Spleen (tissue), 11 donors: ENCODE measurements around the gene TRABD. TPM values are rescaled to one million over a fixed set of nuclear protein-coding genes. Genes with fewer than 3 reads are reported as not detected.
"Not testable (repeated sequence)": the region's sequence is repeated elsewhere in the genome, so short reads cannot be mapped to it uniquely, and the experiment has no call there.

Experiments used
- DNase-seq: peaks from one replicate; pipeline ENCODE4 v3.0.0-alpha.2; 2020
- H3K27ac ChIP-seq, 8 donors: fragments of 200-600 bp; sonication (generic) in 7 of 8; 1 replicate in 4 of 8; 2 replicates in 4 of 8; pipeline versions ENCODE4 v1.5.0 to v1.8.0; 2016 to 2021; ENCODE audit warnings: inconsistent platforms in 4 of 8, mild to moderate bottlenecking in 4 of 8, moderate library complexity in 1 of 8
- H3K27me3 ChIP-seq, 7 donors: fragments of 200-600 bp; sonication (generic) in 6 of 7; replicated peaks in 1 of 7; 1 replicate in 4 of 7; 2 replicates in 3 of 7; pipeline versions ENCODE4 v1.5.0 to v1.8.0; 2016 to 2021; ENCODE audit warnings: inconsistent platforms in 3 of 7, mild to moderate bottlenecking in 1 of 7
- H3K36me3 ChIP-seq, 6 donors: fragments of 200-600 bp; sonication (generic) in 5 of 6; 1 replicate in 4 of 6; 2 replicates in 2 of 6; pipeline versions ENCODE4 v1.5.0 to v1.8.0; 2016 to 2021; ENCODE audit warnings: inconsistent platforms in 2 of 6
- H3K4me1 ChIP-seq, 6 donors: fragments of 200-600 bp; sonication (generic) in 5 of 6; 1 replicate in 3 of 6; 2 replicates in 3 of 6; pipeline versions ENCODE4 v1.5.0 to v1.8.0; 2016 to 2021; ENCODE audit warnings: inconsistent platforms in 3 of 6
- H3K4me3 ChIP-seq, 8 donors: fragments of 200-600 bp; sonication (generic) in 7 of 8; 1 replicate in 4 of 8; 2 replicates in 4 of 8; pipeline versions ENCODE4 v1.5.0 to v1.8.0; 2016 to 2021; ENCODE audit warnings: inconsistent platforms in 4 of 8, mild to moderate bottlenecking in 4 of 8, moderate library complexity in 2 of 8
- H3K9me3 ChIP-seq, 8 donors: fragments of 200-600 bp; sonication (generic) in 7 of 8; 1 replicate in 4 of 8; 2 replicates in 4 of 8; pipeline versions ENCODE4 v1.5.0 to v1.8.0; 2016 to 2021; ENCODE audit warnings: inconsistent platforms in 4 of 8
- POLR2A ChIP-seq, 3 donors: fragments of 450-650 bp; IDR thresholded peaks; one replicate each; pipeline ENCODE4 v1.5.1; 2017; ENCODE audit warnings: antibody characterized with exemption in 3 of 3, mild to moderate bottlenecking in 1 of 3
- POLR2AphosphoS5 ChIP-seq, 3 donors: sonication (generic); formaldehyde crosslinking; IDR thresholded peaks; one replicate each; pipeline ENCODE4 v1.5.1; 2017; ENCODE audit warnings: antibody characterized with exemption in 3 of 3
- WGBS, 5 donors: extraction: QIAGEN DNeasy Blood & Tissue Kit in 3 of 5; methylation state at CpG; one replicate each; pipeline versions ENCODE4 v1.1.5 to v1.1.7; 2013 to 2018; 5-methylcytosine and 5-hydroxymethylcytosine counted together
- intact Hi-C: fragments of 100-400 bp; cut with DNase I; formaldehyde crosslinking; loops from one replicate; pipeline ENCODE4 v1.15.0; 2023; ENCODE audit warnings: low total_unique reads
- polyA plus RNA-seq, 3 donors: library from polyadenylated mRNA; stranded (reverse); fragments of 200-250 nt; gene quantifications; one replicate each; pipeline ENCODE4 v1.2.1, GENCODE V29; 2013
- total RNA-seq, 7 donors: library from RNA; depleted of rRNA in 3 of 7; stranded (reverse); fragments of >200 nt in 3 of 7; fragmentation: NEBNext Ultra II Directional in 4 of 7; extraction: Animal tissue kit (Norgen Biotek cat#: 25700) in 4 of 7; gene quantifications; one replicate each; pipeline versions ENCODE4 v1.1.0 to v1.2.1, GENCODE V29; 2016 to 2021
- TF ChIP-seq, protein P1 (sequence below), 11 experiments: fragments of 200-600 bp in 7 of 11; fragments of 450-650 bp in 4 of 11; sonication (generic) in 4 of 11; IDR thresholded peaks in 8 of 11; conservative IDR thresholded peaks in 3 of 11; 1 replicate in 7 of 11; 2 replicates in 4 of 11; pipeline versions ENCODE4 v1.4.0 to v1.8.0; 2016 to 2021; ENCODE audit warnings: antibody characterized with exemption in 11 of 11, inconsistent platforms in 4 of 11, mild to moderate bottlenecking in 1 of 11
- donor health status: healthy with polysubstance abuse.
- donor health status: DM: no; HTN: no; CAD: no; lungs with moderate emphysema.
- donor health status: DM: no; HTN: no; CAD: no.
- donor health status: Bipolar disorder and iron deficiency.
- donor health status: healthy.
- donor health status: DM: no; HTN: no; CAD: no.
- donor health status: DM: yes; HTN: yes; CAD: no.

Gene TRABD
- total and polyA plus RNA-seq, 10 donors: 43.3 to 85.8 (median 60.0) TPM

DNA sequence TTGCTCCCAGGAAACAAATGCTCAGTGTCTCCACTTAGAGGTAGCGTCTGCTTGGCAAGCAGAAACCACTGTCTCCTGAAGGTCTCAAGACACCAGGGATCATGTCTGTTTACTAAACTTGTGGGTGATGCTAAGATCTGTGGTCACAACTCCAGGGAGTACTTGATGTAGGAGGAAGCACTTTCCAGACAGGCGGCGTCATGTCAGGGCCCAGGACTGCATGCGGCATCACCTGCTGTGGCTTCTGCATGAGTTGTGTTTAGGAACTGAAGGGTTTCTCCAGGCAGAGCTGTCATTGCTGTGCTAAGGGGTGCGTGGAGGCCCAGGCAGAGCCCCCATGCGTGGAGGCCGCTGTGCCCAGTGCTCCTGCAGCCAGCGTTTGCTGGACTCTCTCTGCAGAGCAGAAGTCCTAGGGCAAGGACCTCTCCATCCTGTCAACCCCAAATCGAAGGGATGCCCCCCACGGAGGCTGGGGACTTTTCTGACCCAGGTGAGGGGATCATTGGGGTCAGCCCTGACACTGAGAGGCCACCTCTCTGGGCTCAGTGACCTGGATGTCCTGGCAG, 23.2 kb upstream of the TRABD start:
- H3K27me3 ChIP-seq: peaks cover 0 to 63% (median 5%) of the 10 kb centered on the region in 7 donors
- 80 to 86% (median 83%) methylated on average over 6 to 10 of the region's 10 CpGs for WGBS, 5 donors
- H3K27ac ChIP-seq: no peak overlapping the region
- DNase-seq: no peak
- intact Hi-C loops: no loop called here
- H3K9me3 ChIP-seq: no peaks in the 10 kb centered on the region
- no peaks in the 10 kb centered on the region for H3K36me3 ChIP-seq
- TF ChIP-seq, protein P1, sequence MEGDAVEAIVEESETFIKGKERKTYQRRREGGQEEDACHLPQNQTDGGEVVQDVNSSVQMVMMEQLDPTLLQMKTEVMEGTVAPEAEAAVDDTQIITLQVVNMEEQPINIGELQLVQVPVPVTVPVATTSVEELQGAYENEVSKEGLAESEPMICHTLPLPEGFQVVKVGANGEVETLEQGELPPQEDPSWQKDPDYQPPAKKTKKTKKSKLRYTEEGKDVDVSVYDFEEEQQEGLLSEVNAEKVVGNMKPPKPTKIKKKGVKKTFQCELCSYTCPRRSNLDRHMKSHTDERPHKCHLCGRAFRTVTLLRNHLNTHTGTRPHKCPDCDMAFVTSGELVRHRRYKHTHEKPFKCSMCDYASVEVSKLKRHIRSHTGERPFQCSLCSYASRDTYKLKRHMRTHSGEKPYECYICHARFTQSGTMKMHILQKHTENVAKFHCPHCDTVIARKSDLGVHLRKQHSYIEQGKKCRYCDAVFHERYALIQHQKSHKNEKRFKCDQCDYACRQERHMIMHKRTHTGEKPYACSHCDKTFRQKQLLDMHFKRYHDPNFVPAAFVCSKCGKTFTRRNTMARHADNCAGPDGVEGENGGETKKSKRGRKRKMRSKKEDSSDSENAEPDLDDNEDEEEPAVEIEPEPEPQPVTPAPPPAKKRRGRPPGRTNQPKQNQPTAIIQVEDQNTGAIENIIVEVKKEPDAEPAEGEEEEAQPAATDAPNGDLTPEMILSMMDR (IDR thresholded peaks at IDR 0.05 in 8 of 11, conservative IDR thresholded peaks at IDR 0.05 in 3 of 11): no peak
- TF ChIP-seq POLR2A (IDR thresholded peaks at IDR 0.05) (no peak), POLR2AphosphoS5 (IDR thresholded peaks at IDR 0.05) (no peak)
- H3K4me1 ChIP-seq: no peaks in the 10 kb centered on the region
- no peak overlapping the region for H3K4me3 ChIP-seq

DNA sequence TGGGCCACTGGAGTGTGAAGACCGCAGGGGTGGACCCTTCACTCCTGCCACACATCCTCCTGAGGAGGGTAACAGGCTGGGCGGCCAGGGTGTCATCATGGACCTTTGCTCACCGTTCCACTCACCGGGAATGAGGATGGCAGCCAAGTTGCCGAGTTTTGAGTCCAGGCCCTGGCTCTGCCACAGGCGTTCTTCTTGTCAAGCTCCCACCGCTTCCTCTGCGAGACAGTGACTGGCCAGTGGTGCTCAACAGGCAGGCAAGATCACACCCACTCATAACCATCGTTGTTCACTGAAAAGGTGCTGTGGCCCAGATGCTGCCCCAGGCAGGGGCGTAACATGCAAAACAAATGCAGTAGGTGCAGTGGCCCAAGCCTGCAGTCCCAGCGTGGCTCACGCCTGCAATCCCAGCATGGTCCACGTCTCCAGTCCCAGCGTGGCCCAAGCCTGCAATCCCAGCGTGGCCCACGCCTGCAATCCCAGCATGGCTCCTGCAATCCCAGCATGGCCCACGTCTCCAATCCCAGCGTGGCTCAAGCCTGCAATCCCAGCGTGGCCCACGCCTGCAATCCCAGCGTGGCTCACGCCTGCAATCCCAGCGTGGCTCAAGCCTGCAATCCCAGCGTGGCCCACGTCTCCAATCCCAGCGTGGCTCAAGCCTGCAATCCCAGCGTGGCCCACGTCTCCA, 20.1 kb upstream of the TRABD start:
- H3K4me1 ChIP-seq: peaks cover 0 to 11% (median 8%) of the 10 kb centered on the region in 6 donors
- TF ChIP-seq, protein P1 (IDR thresholded peaks at IDR 0.05 in 8 of 11, conservative IDR thresholded peaks at IDR 0.05 in 3 of 11): no peak
- no peak for TF ChIP-seq POLR2A (IDR thresholded peaks at IDR 0.05)
- no peak for TF ChIP-seq POLR2AphosphoS5 (IDR thresholded peaks at IDR 0.05)
- H3K4me3 ChIP-seq: no peak overlapping the region
- WGBS, 5 donors: 91 to 97% (median 95%) methylated on average over 23 to 28 of the region's 28 CpGs
- H3K27me3 ChIP-seq: peaks cover 0 to 70% (median 15%) of the 10 kb centered on the region in 7 donors
- H3K36me3 ChIP-seq: no peaks in the 10 kb centered on the region
- H3K9me3 ChIP-seq: no peaks in the 10 kb centered on the region
- DNase-seq: no peak
- H3K27ac ChIP-seq: no peak overlapping the region
- intact Hi-C loops: no loop called here

DNA sequence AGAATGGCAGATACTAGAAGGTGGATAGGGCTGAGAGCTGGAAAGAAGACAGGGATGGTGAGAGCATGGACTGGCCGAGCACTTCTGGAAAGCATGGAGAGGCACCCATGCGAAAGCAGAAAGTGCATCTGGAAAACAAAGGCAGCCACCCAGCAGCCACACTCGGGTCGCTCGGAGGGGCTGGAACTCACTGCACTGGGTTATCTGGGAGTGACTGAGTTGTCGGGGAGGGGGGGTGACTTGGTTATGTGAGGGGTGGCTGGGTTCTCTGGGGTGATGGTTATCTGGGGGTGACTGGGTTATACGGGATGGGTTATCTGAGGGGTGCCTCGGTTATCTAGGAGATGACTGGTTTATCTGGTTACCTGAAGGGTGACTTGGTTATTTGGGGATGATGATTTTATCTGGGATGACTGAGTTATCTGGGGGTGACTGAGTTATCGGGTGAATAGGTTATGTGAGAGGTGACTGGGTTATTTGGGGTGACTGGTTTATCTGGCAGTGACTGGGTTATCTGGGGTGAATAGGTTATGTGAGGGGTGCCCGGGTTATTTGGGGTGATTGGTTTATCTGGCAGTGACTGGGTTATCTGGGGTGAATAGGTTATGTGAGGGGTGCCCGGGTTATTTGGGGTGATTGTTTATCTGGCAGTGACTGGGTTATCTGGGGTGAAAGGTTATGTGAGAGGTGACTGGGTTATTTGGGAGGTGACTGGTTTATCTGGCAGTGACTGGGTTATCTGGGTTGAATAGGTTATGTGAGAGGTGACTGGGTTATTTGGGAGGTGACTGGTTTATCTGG, 17.8 kb upstream of the TRABD start:
- H3K9me3 ChIP-seq: no peaks in the 10 kb centered on the region
- intact Hi-C loops: no loop called here
- WGBS, 5 donors: 71 to 82% (median 76%) methylated on average over 11 of the region's 11 CpGs
- H3K36me3 ChIP-seq: no peaks in the 10 kb centered on the region
- no peak overlapping the region for H3K27ac ChIP-seq
- no peak for DNase-seq
- no peak for TF ChIP-seq POLR2AphosphoS5 (IDR thresholded peaks at IDR 0.05)
- TF ChIP-seq, protein P1 (IDR thresholded peaks at IDR 0.05 in 8 of 11, conservative IDR thresholded peaks at IDR 0.05 in 3 of 11): no peak
- TF ChIP-seq POLR2A (IDR thresholded peaks at IDR 0.05): no peak
- H3K4me3 ChIP-seq: no peak overlapping the region
- H3K27me3 ChIP-seq: peaks cover 0 to 75% (median 33%) of the 10 kb centered on the region in 7 donors
- peaks cover 0 to 34% (median 14%) of the 10 kb centered on the region in 6 donors for H3K4me1 ChIP-seq

DNA sequence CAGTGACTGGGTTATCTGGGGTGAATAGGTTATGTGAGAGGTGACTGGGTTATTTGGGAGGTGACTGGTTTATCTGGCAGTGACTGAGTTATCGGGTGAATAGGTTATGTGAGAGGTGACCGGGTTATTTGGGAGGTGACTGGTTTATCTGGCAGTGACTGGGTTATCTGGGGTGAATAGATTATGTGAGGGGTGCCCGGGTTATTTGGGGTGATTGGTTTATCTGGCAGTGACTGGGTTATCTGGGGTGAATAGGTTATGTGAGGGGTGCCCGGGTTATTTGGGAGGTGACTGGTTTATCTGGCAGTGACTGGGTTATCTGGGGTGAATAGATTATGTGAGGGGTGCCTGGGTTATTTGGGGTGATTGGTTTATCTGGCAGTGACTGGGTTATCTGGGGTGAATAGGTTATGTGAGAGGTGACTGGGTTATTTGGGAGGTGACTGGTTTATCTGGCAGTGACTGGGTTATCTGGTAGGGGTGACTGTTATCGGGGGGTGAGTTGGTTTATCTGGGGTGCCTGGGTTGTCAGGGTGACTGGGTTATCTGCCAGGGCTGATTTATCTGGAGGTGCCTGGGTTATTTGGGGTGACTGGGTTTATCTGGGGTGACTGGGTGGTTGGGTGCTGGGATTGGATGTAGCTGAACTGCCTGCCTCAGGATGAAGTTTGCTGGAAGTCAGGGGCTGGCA, 17.1 kb upstream of the TRABD start:
- H3K27ac ChIP-seq, intact Hi-C loops, H3K36me3 ChIP-seq, H3K9me3 ChIP-seq, DNase-seq: not testable (repeated sequence)
- 73 to 89% (median 83%) methylated on average over 5 of the region's 5 CpGs for WGBS, 5 donors
- H3K4me3 ChIP-seq: peak overlapping the region in 1 of 8 donors; percentile 74
- H3K27me3 ChIP-seq: peaks cover 0 to 76% (median 33%) of the 10 kb centered on the region in 7 donors
- H3K4me1 ChIP-seq: peaks cover 4 to 42% (median 22%) of the 10 kb centered on the region in 6 donors
